GM19372 (cell line): ENCODE results near the gene IL16.

Source experiments
- ATAC-seq: cut with Tn5 transposase; IDR thresholded peaks from one replicate; pipeline ENCODE4 v1.9.1; 2021; ENCODE audit warnings: mild to moderate bottlenecking, low read depth, moderate library complexity; ENCODE audit not compliant: unreplicated experiment

IL16 gene

DNA sequence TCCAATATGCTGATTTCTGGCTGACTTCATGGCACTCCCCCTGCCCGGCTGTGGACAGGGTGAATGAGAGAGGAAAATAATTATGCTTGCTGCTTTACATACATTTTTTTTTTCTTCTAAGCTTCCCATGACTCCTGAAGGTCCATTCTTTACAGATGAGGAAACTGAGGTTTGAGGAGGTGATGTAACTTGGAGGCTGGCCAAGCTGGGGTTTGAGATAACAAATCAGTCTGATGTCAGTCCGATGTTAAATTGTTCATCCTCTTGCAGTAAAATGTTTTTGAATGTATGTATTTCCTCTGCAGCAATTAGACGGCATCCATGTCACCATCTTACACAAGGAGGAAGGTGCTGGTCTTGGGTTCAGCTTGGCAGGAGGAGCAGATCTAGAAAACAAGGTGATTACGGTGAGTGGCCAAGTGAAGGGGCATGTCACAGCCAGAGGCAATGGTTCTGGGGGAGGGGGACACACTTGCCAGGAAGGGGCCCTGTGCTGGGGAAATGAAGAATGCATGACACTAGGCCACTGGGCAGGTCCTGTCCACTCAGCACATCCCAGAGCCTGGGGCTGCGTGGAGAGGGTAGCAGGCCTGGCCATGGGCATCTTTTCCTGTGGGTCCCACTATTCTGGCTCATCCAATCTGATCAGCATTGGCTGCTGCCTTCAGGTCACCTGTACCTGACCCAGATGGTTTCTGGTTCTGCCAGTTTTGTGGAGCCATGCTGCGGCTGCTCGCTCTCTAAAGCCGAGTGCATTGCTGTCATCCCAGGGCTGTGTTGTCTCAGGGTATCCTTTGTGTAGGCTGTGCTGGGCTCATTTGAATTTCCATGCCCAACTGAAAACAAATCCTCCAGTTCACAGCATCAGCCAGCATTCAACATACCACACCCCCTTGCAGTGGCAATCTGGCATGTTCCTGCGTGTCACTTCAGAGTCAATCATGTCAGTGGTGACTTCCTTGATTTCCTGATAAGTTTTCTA, 106.9 kb downstream of the IL16 start:
- no peak for ATAC-seq

- ATAC-seq: no peak
Observed at GRCh38 chr15:81304226-81304625, 107.5 kb downstream of the IL16 start.

DNA sequence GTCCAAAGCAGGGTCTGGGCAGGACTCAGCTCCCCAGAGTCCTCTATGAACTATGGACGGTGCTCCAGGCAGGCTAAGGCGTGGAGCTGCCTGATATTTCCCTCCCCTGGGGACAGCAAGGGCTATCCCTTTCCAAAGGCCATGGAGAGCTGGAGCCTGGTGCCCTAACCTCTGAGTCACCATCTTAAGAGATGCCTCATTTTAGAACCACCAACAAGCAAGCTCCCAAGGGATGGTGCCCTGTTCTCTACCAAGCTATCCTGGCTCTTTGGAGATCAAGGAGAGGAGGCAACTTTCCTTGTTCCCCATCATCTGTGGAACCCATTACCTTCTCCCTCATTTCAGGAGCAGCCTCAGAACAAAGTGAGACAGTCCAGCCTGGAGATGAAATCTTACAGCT, 111.6 kb downstream of the IL16 start:
- ATAC-seq: no peak

DNA sequence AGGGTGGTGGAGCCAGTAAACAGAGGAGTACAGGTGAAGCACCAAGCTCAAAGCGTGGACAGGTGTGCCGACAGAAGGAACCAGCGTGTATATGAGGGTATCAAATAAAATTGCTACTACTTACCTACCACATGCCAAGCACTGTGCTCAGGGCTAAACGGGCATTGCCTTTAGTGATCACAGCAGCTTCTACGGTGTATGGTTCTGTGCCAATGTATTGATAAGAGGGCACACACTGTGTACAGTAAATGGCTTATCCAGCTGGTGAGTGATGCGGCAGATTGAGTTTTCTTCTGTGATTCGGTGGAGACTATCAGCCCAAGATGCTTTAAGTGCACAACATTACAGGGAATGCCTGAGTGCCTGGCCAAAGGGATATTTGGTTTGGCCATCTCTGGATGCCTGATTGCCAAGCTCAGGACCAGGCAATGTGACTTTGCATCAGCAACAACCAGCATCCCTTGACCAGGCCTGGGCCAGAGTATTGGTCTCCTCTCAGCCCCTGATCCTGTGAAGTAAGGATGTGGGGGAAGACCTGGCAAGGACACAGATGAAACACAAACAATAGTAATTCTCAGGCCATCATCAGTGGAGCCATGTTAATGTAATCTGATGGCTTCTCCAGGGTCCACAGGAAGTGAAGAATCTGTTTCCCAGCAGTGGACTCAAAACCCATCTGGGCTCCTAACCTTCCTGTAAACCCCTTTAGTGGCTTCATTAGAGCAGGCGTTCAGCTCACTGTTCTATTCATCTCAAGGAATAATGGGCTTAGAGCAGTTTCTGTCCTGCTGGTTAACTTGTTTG, 113.2 kb downstream of the IL16 start:
- no peak for ATAC-seq

- no peak for ATAC-seq
Observed at GRCh38 chr15:81310480-81310879, 113.8 kb downstream of the IL16 start.

DNA sequence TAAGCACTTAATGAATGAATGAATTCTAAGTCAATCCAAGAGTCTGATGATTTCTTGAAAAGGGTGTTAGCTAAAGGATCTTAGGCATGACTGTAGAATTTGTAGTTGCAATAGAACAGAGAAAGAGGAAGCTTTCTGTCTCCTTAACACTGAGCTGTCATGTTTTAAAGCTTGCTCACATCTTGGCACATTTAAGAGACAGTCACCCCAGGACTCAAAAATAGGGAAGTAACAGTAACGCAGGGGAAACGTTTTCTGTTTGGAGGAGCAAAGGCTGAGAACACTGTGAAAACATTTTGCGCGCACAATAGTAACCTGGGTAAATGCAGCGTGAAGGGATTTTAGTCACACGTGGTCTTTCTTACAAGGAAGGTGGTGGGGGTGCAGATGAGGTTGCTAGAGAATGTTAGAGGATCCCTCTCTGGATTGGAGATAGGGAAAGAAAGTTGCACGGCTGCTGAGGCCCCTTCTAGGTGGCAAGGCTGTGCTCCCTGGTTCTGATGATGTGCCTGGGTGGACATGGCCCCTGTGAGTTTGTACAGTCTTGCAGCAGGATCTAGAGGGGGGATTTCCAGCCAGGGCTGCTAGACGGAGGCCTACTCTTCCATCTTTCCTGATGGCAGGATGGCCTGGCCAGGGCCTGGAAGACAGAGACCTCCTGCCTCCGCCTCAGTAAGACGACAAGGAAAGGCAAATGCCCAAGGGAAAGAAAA, 115.2 kb downstream of the IL16 start:
- no peak for ATAC-seq

DNA sequence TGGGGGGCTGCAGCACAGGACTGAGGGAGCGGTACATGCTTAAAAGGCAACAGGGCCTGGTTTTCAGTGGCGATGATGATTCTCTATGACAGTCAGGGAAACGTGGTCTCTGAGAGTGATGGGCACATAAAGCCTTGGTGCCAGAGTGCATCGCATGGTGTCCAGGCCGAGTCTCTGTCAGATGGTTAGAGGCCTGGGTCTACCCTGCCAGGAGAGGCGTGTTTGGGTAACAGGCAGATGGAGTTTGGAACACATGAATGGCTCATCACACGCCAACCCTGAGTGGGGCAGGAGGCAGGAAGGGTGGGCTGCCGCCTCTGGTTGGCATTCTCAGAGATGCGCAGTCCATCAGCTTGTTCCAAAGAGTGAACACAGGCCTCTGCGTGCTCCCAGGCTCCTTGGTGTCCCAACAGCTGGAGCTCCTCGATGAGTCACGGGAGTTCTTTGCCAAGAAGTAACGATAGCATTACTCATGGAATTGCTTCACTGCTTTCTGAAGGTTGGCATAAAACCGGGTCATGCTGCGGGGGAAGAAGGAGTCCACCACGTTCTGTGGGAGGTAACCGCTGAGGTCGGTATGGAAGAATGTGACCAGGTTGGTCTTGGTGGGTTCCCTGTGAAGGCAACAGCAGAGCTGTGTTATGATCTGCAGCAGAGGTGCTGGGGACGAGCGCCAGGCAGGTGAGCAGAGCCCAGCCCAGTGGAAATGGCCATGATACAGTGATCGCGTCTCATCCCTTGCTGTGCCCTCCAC, 116.3 kb downstream of the IL16 start:
- ATAC-seq: no peak

GRCh38 chr15:81313686-81314085, 117.0 kb downstream of the IL16 start:
- ATAC-seq: no peak

GRCh38 chr15:81314378-81314777, 117.7 kb downstream of the IL16 start:
- ATAC-seq: no peak

GRCh38 chr15:81315452-81316175, 118.9 kb downstream of the IL16 start:
- ATAC-seq: no peak

- ATAC-seq: no peak
Observed at GRCh38 chr15:81316267-81316666, 119.6 kb downstream of the IL16 start.

DNA sequence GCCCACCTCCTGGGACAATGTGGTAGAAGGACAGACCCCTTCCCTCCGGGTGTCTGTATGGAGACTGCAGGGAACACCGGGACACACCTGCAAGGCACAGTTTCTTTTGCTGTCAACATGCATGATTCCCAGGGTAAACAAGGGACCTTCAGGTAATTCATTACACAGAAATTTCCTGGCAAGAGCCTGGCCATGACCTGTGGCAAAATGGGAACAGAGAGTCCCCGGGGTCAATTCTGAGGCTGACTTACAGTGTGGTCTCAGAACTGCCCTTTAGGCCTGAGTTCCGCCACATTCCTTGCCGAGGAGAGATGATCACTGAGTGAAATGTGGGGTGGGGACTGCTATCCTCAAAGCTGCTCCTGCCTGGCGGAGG, 121.0 kb downstream of the IL16 start:
- ATAC-seq: no peak

- no peak for ATAC-seq
Observed at GRCh38 chr15:81321667-81322066, 125.0 kb downstream of the IL16 start.

GRCh38 chr15:81322676-81323253, 126.1 kb downstream of the IL16 start:
- ATAC-seq: no peak

GRCh38 chr15:81323559-81323943, 126.9 kb downstream of the IL16 start:
- peak; percentile 3 for ATAC-seq

DNA sequence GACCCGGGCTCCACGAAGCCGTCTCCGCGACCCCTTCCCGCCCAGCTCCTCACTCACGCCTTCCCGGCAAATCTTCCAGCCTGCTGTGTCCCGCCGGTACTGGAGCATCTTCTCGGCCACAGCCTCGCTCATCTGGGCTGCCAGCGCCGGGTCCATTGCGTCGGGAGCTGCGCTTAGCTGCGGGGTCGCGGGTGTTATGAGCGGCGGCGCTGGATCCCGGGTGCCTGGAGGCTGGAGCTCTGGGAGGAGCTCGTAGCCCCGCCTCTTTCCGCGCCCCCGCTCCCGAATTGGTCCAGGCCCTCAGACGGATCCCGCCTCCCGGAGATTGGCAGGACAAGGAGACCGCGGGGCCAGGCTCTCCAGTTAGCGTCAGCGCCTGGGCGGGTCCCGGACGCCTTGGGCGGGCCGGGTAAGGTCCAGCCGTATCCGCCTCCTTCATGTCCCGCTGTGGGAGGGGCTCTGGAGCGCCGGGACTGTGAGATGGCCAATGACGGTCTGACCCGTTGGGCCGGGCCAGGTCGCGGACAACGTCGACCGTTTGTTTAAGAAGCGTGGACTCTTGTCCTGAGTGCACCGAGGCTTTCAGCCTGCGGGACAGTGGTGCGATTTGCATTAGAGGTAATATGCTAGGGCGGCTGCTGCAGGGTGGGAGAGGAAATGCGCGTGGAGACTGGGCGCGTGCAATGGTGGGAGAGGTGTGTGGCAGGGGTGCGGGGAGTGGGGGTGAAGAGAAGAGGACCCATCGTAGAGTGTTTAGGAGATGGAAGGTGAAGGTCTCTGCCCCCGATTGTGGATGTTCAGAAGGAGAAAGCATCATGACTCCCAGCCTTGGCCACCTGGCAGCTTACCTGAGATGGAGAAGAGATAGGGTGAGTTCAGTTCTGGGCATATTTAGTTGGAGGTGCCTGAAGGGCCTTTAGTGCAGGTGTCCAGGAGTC, 127.5 kb downstream of the IL16 start, which contains the start of gene STARD5:
Gene STARD5 (minus strand): TSS at position 198 of the 938 bp plus-strand sequence. CDS start 42 bp downstream, at position 156.
- peak; percentile 98 for ATAC-seq

DNA sequence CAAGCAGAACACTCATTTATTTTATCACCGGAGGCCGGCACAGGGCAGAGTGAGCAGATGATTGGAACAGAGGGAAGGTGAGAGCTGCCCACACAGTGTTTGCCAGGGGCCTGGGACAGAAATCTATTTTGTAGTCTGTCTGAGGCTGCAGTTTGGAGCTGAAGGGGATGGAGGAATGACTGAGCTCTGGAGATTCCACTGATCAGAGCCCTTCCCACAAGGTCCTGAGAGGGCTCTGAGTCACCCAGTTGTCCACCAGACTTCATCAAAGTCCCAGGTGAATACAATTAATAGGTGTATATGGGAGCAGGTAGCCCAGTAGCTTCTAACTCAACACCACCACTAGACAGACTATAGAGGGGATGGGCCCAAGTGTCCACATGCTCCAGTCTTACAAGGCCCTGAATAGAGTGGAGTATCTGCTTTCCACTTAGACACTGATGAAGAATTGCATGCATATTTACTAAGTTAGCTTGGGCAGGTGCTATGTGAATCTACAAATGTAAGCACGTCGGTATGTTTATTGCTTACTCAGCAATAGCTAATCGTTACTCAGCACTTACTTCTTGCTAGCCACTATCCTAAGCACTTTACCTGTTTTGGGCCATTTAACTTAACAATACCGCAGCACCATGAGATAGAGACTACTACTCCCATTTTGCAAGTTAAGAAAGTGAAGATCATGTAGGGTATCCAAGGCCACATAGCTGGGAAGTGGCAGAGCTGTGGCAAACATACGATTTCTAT, 130.0 kb downstream of the IL16 start:
- ATAC-seq: no peak
